SIG-M5 treated with dmso at 0.1 percent for 504 hours (cell line): Measurements from ENCODE around the gene AUTS2.
A peak's percentile ranks its signal among the peaks of the same experiment; 100 is the strongest.
"Not testable (repeated sequence)": the region's sequence is repeated elsewhere in the genome, so short reads cannot be mapped to it uniquely, and the experiment has no call there.

Experiments
- DNase-seq: peaks from one replicate; lab custom pipeline; 2025; ENCODE audit not compliant: unreplicated experiment; lab: John Stamatoyannopoulos, UW

Gene AUTS2

GRCh38 chr7:70717553-70718329 is 1119.5 kb downstream of the AUTS2 start:
- DNase-seq = no peak

- no peak for DNase-seq
Measured at GRCh38 chr7:70719125-70719524, 1120.8 kb downstream of the AUTS2 start.

GRCh38 chr7:70720191-70720873 is 1122.1 kb downstream of the AUTS2 start:
- no peak for DNase-seq

- DNase-seq = no peak
Measured at GRCh38 chr7:70721500-70721899, 1123.2 kb downstream of the AUTS2 start.

- DNase-seq = no peak
Measured at GRCh38 chr7:70723339-70723738, 1125.1 kb downstream of the AUTS2 start.

- DNase-seq = no peak
Measured at GRCh38 chr7:70725448-70725847, 1127.2 kb downstream of the AUTS2 start.

GRCh38 chr7:70726294-70726693 is 1128.0 kb downstream of the AUTS2 start:
- no peak for DNase-seq

- DNase-seq = no peak
Measured at GRCh38 chr7:70726951-70727378, 1128.7 kb downstream of the AUTS2 start.

GRCh38 chr7:70727861-70728260 is 1129.6 kb downstream of the AUTS2 start:
- no peak for DNase-seq

- no peak for DNase-seq
Measured at GRCh38 chr7:70728872-70729552, 1130.7 kb downstream of the AUTS2 start.

- DNase-seq = not testable (repeated sequence)
Measured at GRCh38 chr7:70729553-70730157, 1131.4 kb downstream of the AUTS2 start.

GRCh38 chr7:70730451-70731110 is 1132.3 kb downstream of the AUTS2 start:
- DNase-seq = no peak

GRCh38 chr7:70733090-70733489 is 1134.8 kb downstream of the AUTS2 start:
- no peak for DNase-seq

- no peak for DNase-seq
Measured at GRCh38 chr7:70734411-70734810, 1136.1 kb downstream of the AUTS2 start.

- DNase-seq = no peak
Measured at GRCh38 chr7:70735313-70735712, 1137.0 kb downstream of the AUTS2 start.

- no peak for DNase-seq
Measured at GRCh38 chr7:70736715-70737460, 1138.6 kb downstream of the AUTS2 start.

GRCh38 chr7:70738151-70738885 is 1140.0 kb downstream of the AUTS2 start:
- peak; percentile 36 for DNase-seq

- DNase-seq = no peak
Measured at GRCh38 chr7:70739646-70740210, 1141.5 kb downstream of the AUTS2 start.

- DNase-seq = no peak
Measured at GRCh38 chr7:70741666-70742065, 1143.4 kb downstream of the AUTS2 start.
